B cell (primary cell): ENCODE results near the gene LRRC42. TPM values are rescaled to one million over a fixed set of nuclear protein-coding genes. Genes with fewer than 3 reads are reported as not detected.

Experiments
- ATAC-seq: fragments of 200-7000 bp; cut with Tn5 transposase; one replicate; pipeline ENCODE4 v1.10.0; 2021; ENCODE audit warnings: low read depth, mild to moderate bottlenecking, moderate number of reproducible peaks, moderate library complexity
- CTCF ChIA-PET: fragments of 350-600 bp; sonication (Branson Sonifier 250); formaldehyde crosslinking; loops from one replicate; lab custom pipeline; 2021; ENCODE audit warnings: antibody characterized with exemption, inconsistent platforms; lab: Charles Lee
- POLR2A ChIA-PET: fragments of 350-600 bp; sonication (Branson Sonifier 250); formaldehyde crosslinking; loops from one replicate; lab custom pipeline; 2021; ENCODE audit warnings: antibody characterized with exemption; lab: Charles Lee
- DNase-seq: peaks from one replicate; pipeline ENCODE4 v3.0.0; 2013
- H2AFZ ChIP-seq: 2 replicates; pipeline ENCODE4 v1.6.1; 2012; ENCODE audit warnings: mild to moderate bottlenecking, low read depth, low read length; ENCODE audit not compliant: insufficient read depth, poor library complexity, severe bottlenecking
- H3K27ac ChIP-seq, 2 donors: 1 replicate in 1 of 2; 2 replicates in 1 of 2; pipeline ENCODE4 v1.5.1; 2012 to 2013; ENCODE audit warnings: low read length in 2 of 2, mild to moderate bottlenecking in 2 of 2, moderate library complexity in 1 of 2
- H3K27me3 ChIP-seq, 4 experiments: fragments of 200-600 bp in 1 of 4; sonication (generic) in 1 of 4; replicated peaks in 1 of 4; 1 replicate in 2 of 4; 2 replicates in 2 of 4; pipeline versions ENCODE4 v1.6.1 to v1.7.0; 2013 to 2016; ENCODE audit warnings: low read length in 3 of 4, mild to moderate bottlenecking in 2 of 4, mixed read lengths in 1 of 4, moderate library complexity in 1 of 4; ENCODE audit not compliant: insufficient read depth in 4 of 4, control insufficient read depth in 3 of 4; ENCODE audit errors: control extremely low read depth in 1 of 4
- H3K36me3 ChIP-seq, 2 experiments: replicated peaks in 1 of 2; 1 replicate in 1 of 2; 2 replicates in 1 of 2; pipeline versions ENCODE4 v1.6.1 to v1.7.1; 2013; ENCODE audit warnings: low read length in 1 of 2; ENCODE audit not compliant: insufficient read depth in 2 of 2, control insufficient read depth in 1 of 2; ENCODE audit errors: control extremely low read depth in 1 of 2, extremely low read depth in 1 of 2
- H3K4me1 ChIP-seq, 2 donors: fragments of 200-600 bp in 1 of 2; sonication (generic) in 1 of 2; 1 replicate in 1 of 2; 2 replicates in 1 of 2; pipeline versions ENCODE4 v1.5.1 to v1.6.1; 2013 to 2017; ENCODE audit warnings: low read length in 2 of 2; ENCODE audit not compliant: control insufficient read depth in 2 of 2, insufficient read depth in 2 of 2
- H3K4me2 ChIP-seq: replicated peaks from 2 replicates; pipeline ENCODE3; 2012; ENCODE audit warnings: mild to moderate bottlenecking, low read depth, low read length; ENCODE audit not compliant: poor library complexity, severe bottlenecking
- H3K4me3 ChIP-seq, 5 experiments: fragments of 200-600 bp in 1 of 5; sonication (generic) in 1 of 5; 1 replicate in 3 of 5; 2 replicates in 2 of 5; pipeline versions ENCODE4 v1.5.1 to v1.7.0; 2011 to 2016; ENCODE audit warnings: low read length in 4 of 5, mild to moderate bottlenecking in 4 of 5, low read depth in 2 of 5, control low read depth in 1 of 5, moderate library complexity in 1 of 5; ENCODE audit not compliant: insufficient read depth in 1 of 5; ENCODE audit errors: control extremely low read depth in 1 of 5, extremely low read depth in 1 of 5
- H3K79me2 ChIP-seq: fragments of 200-600 bp; sonication (generic); one replicate; pipeline ENCODE4 v1.6.0; 2016; ENCODE audit warnings: low read length; ENCODE audit not compliant: control insufficient read depth, insufficient read depth
- H3K9ac ChIP-seq: fragments of 200-600 bp; sonication (generic); 2 replicates; pipeline ENCODE4 v1.6.1; 2017; ENCODE audit warnings: mild to moderate bottlenecking, low read length, moderate library complexity
- H3K9me3 ChIP-seq, 3 donors: one replicate each; pipeline versions ENCODE4 v1.6.1 to v1.7.1; 2013; ENCODE audit warnings: low read length in 2 of 3; ENCODE audit not compliant: control insufficient read depth in 2 of 3, insufficient read depth in 1 of 3; ENCODE audit errors: control extremely low read depth in 1 of 3
- H4K20me1 ChIP-seq: 2 replicates; pipeline ENCODE4 v1.6.0; 2012; ENCODE audit warnings: mild to moderate bottlenecking, low read length; ENCODE audit not compliant: insufficient read depth, control insufficient read depth, poor library complexity, severe bottlenecking
- H3K27ac Mint-ChIP-seq: one replicate; pipeline ENCODE4 v1.8.0; 2021; ENCODE audit warnings: mixed read lengths
- H3K27me3 Mint-ChIP-seq: one replicate; pipeline ENCODE4 v1.8.0; 2021; ENCODE audit warnings: mixed read lengths
- H3K4me1 Mint-ChIP-seq: one replicate; pipeline ENCODE4 v1.8.0; 2021; ENCODE audit warnings: mixed read lengths
- H3K4me3 Mint-ChIP-seq: one replicate; pipeline ENCODE4 v1.8.0; 2021; ENCODE audit warnings: mixed read lengths
- H3K9me3 Mint-ChIP-seq: one replicate; pipeline ENCODE4 v1.8.0; 2022; ENCODE audit warnings: mixed read lengths; ENCODE audit not compliant: insufficient read depth
- EZH2 ChIP-seq: IDR thresholded peaks from 2 replicates; pipeline ENCODE4 v1.6.1; 2012; ENCODE audit warnings: borderline replicate concordance, low read depth, mild to moderate bottlenecking, moderate library complexity, low read length; ENCODE audit not compliant: insufficient read depth, poor library complexity, severe bottlenecking
- WGBS: methylation state at CpG from one replicate; pipeline ENCODE4 v1.1.5; 2013; ENCODE audit warnings: missing lambda C conversion rate; ENCODE audit not compliant: insufficient coverage; 5-methylcytosine and 5-hydroxymethylcytosine counted together
- intact Hi-C: fragments of 100-400 bp; cut with micrococcal nuclease; formaldehyde crosslinking; loops from one replicate; pipeline ENCODE4 v1.10.0; 2022
- polyA plus RNA-seq: library from polyadenylated mRNA; depleted of rRNA; stranded (reverse); fragments of >200 nt; gene quantifications from 2 replicates; pipeline ENCODE4 v1.2.3, GENCODE V29; 2012
- total RNA-seq, 2 donors: library from RNA; stranded (reverse); fragments of 120-200 nt in 1 of 2; gene quantifications; 1 replicate in 1 of 2; 2 replicates in 1 of 2; pipeline versions ENCODE4 v1.2.3 to v1.2.4, GENCODE V29; 2013 to 2022
- TF ChIP-seq, protein P1 (sequence below): fragments of 200-600 bp; IDR thresholded peaks from one replicate; pipeline ENCODE4 v1.8.0; 2022; ENCODE audit warnings: antibody characterized with exemption, mild to moderate bottlenecking

Gene LRRC42
- total and polyA plus RNA-seq, 2 donors (not counting 1 experiment from before 2014, with no cell fraction given) = 4.7 to 10.3 TPM

DNA sequence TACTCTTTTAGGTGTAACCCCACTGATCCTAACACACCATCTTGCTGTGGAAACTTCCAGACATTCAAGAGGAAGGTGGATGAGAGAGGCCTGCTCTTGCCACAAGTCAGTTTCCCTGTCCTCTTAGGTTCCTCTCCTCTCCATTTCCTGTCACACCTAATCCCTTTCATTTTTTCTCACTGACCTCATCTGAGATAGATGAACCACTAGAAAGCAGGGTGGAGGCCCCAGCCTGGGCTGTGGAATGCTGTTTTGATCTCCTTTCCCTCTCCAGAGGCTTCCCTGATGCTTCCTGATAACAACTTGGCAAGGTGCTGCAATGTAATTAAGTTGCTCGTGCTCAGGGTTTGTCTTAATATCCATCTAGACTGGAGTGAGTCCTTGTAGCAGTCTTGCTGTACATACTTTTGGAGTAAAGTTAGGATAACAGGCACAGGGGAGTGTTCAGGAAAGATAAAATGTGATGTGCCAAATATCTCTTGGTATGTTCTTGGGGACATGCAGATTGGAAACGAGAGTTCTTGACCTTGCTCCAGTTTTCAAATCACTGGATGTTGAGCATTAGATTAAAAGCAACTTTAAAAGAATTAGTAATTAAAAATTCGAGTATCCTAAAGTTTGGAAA, 11.2 kb downstream of the LRRC42 start:
- Mint-ChIP-seq H3K9me3 (no peaks in the 10 kb centered on the region), H3K4me3 (no peak overlapping the region), H3K27me3 (no peaks in the 10 kb centered on the region), H3K27ac (no peak overlapping the region), H3K4me1 (no peaks in the 10 kb centered on the region)
- H2AFZ ChIP-seq = no peak overlapping the region
- DNase-seq = no peak
- H3K4me1 ChIP-seq = no peaks in the 10 kb centered on the region
- H3K36me3 ChIP-seq = peaks cover 9 to 16% of the 10 kb centered on the region in 2 experiments
- no peak overlapping the region for H3K4me2 ChIP-seq
- H3K9ac ChIP-seq = no peak overlapping the region
- no peaks in the 10 kb centered on the region for H4K20me1 ChIP-seq
- H3K4me3 ChIP-seq = no peak overlapping the region
- WGBS = 100% methylated on average over 1 of the region's 3 CpGs
- no peaks in the 10 kb centered on the region for H3K79me2 ChIP-seq
- intact Hi-C loops = loop anchor here (5.0 kb wide), 1 partner anchor 855 kb away; no protein-coding TSS in a partner anchor
- ChIA-PET POLR2A (no interaction called here), CTCF (interaction anchor here (0.9 to 3.7 kb wide), 5 partner anchors 17 to 96 kb away, joined by 3 to 176 read pairs (median 3); no protein-coding TSS in a partner anchor)
- no peaks in the 10 kb centered on the region for H3K9me3 ChIP-seq
- no peak for ATAC-seq
- TF ChIP-seq EZH2 = no peak
- TF ChIP-seq, protein P1, sequence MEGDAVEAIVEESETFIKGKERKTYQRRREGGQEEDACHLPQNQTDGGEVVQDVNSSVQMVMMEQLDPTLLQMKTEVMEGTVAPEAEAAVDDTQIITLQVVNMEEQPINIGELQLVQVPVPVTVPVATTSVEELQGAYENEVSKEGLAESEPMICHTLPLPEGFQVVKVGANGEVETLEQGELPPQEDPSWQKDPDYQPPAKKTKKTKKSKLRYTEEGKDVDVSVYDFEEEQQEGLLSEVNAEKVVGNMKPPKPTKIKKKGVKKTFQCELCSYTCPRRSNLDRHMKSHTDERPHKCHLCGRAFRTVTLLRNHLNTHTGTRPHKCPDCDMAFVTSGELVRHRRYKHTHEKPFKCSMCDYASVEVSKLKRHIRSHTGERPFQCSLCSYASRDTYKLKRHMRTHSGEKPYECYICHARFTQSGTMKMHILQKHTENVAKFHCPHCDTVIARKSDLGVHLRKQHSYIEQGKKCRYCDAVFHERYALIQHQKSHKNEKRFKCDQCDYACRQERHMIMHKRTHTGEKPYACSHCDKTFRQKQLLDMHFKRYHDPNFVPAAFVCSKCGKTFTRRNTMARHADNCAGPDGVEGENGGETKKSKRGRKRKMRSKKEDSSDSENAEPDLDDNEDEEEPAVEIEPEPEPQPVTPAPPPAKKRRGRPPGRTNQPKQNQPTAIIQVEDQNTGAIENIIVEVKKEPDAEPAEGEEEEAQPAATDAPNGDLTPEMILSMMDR = no peak
- no peak overlapping the region for H3K27ac ChIP-seq
- H3K27me3 ChIP-seq = no peaks in the 10 kb centered on the region

DNA sequence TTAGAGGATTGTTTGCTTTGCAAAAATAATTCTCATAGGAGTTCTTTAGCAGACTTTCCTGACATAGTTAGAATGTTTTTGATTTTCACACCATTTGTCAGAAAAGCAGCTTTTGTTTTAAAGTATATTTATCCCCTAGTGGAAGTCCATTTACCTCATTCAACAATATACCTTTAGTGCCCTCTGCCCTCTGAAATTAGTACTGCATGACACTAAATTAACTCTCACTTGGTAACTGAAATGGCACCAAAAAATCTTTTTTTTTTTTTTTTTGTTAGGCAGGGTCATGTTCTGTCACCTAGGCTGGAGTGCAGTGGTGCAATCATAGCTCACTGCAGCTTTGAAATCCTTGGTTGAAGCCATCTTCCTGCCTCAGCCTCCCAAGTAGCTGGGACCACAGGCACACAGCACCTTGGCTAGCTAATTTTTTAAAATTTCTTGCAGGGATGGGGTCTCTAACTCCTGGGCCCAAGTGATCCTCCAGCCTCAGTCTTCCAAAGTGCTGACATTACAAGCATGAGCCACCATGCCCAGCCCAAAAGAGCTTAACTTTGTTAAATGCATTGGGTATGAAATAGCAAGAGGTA, 13.6 kb downstream of the LRRC42 start:
- no peaks in the 10 kb centered on the region for H3K27me3 Mint-ChIP-seq
- H3K9ac ChIP-seq = no peak overlapping the region
- no peak for TF ChIP-seq EZH2
- TF ChIP-seq, protein P1 = peak; percentile 81
- intact Hi-C loops = loop anchor here (1.0 to 5.0 kb wide), 3 partner anchors 81 to 853 kb away; no protein-coding TSS in a partner anchor
- no peaks in the 10 kb centered on the region for H3K27me3 ChIP-seq
- POLR2A ChIA-PET = interaction anchor here (0.7 to 1.3 kb wide), 3 partner anchors 14 to 86 kb away, joined by 3 to 8 read pairs (median 7); partner anchors contain the start of genes IFT25 and LRRC42
- no peaks in the 10 kb centered on the region for H3K9me3 ChIP-seq
- no peak overlapping the region for H3K4me3 ChIP-seq
- no peaks in the 10 kb centered on the region for H4K20me1 ChIP-seq
- peaks cover 12 to 20% of the 10 kb centered on the region in 2 experiments for H3K36me3 ChIP-seq
- CTCF ChIA-PET = interaction anchor here (0.6 to 3.7 kb wide), 43 partner anchors 8 to 1145 kb away, joined by 3 to 176 read pairs (median 4); partner anchors contain the start of genes IFT25, LRRC42, TMEM59 and YIPF1
- H3K27ac ChIP-seq = no peak overlapping the region
- ATAC-seq = peak; percentile 64
- H3K9me3 Mint-ChIP-seq = no peaks in the 10 kb centered on the region
- H3K4me1 Mint-ChIP-seq = no peaks in the 10 kb centered on the region
- H3K79me2 ChIP-seq = no peaks in the 10 kb centered on the region
- no peak overlapping the region for H3K27ac Mint-ChIP-seq
- no peak overlapping the region for H3K4me3 Mint-ChIP-seq
- peaks cover 0 to 6% of the 10 kb centered on the region in 2 donors for H3K4me1 ChIP-seq
- DNase-seq = peak; percentile 64
- H3K4me2 ChIP-seq = no peak overlapping the region
- H2AFZ ChIP-seq = no peak overlapping the region
